HL-60 (cell line): ENCODE results near the gene HES4.

Experiments
- CTCF ChIP-seq: IDR thresholded peaks from one replicate; pipeline ENCODE4 v1.5.1; 2011; ENCODE audit warnings: low read length, control low read depth, inconsistent platforms; ENCODE audit not compliant: insufficient read depth
- GABPA ChIP-seq: IDR thresholded peaks from 2 replicates; pipeline ENCODE4 v1.6.1; 2012; ENCODE audit warnings: low read depth
- POLR2AphosphoS5 ChIP-seq: IDR thresholded peaks from 2 replicates; pipeline ENCODE4 v1.6.1; 2012; ENCODE audit warnings: low read depth
- REST ChIP-seq: IDR thresholded peaks from 2 replicates; pipeline ENCODE4 v1.6.1; 2012; ENCODE audit warnings: low read depth; ENCODE audit not compliant: insufficient replicate concordance
- SPI1 ChIP-seq: IDR thresholded peaks from 2 replicates; pipeline ENCODE4 v1.6.1; 2012; ENCODE audit warnings: low read depth, mild to moderate bottlenecking, borderline replicate concordance

- no peak for TF ChIP-seq CTCF
- TF ChIP-seq POLR2AphosphoS5: no peak
- no peak for TF ChIP-seq GABPA
- TF ChIP-seq REST: no peak
- no peak for TF ChIP-seq SPI1
These were observed 6.4 kb downstream of the HES4 start for GRCh38 chr1:993379-993995.
